Measurements from ENCODE around the gene SERPINB10.
A peak's percentile ranks its signal among the peaks of the same experiment; 100 is the strongest.

The SERPINB10 gene

DNA sequence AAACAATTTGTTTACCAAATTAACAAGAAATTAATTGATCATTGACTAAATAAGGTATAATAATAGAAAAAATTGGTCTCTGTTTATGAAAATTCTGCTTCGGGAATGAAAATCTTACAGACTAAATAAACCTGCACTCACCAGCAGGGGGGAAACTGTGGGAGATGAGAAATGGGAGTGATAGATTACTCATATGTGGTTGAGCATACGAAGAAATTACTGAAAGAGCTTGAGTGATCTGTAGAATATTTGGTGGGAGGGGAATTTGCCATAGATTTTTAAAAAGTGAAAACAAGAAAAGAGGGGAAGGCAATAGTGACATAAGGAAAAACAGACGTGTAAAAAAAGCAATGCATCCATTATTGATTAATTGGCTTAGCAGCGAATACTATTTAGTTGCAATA, 43.5 kb downstream of the SERPINB10 start:
- no peak for DNase-seq

GRCh38 chr18:63953811-63954210, 46.1 kb downstream of the SERPINB10 start:
- peak in 1 of 2 experiments; percentile 2 for DNase-seq

DNA sequence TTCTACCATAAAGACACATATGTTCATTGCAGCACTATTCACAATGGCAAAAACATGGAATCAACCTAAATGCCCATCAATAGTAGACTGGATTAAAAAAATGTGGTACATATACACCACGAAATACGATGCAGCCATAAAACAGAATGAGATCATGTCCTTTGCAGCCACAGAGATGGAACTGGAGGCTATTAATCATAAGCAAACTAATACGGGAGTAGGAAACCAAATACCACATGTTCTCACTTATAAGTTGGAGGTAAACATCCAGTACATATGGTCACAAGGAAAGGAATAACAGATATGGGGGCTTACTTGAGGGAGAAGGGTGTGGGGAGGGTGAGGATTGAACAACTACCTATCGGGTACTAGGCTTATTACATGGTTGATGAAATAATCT, 49.0 kb downstream of the SERPINB10 start:
- DNase-seq = no peak

DNA sequence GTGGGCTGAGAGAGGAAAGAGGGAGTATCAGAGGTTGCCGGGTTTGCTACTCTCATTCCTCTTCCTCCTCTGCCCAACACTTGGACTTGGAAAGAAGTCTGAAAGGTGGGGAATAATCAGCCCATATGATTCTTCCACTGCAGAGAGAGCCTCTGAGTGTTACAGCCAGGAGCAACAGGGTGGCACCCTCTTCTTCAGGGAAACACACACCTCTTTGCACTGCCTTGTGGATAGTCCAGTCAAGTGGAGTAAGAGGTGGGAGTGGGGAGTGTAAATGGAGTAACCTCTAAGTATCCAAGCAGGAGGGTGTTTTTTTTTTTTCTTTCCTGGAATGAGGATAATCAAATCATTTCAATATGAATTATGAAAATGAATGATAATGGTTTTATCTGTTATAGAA, 53.1 kb downstream of the SERPINB10 start:
- DNase-seq = no peak

DNA sequence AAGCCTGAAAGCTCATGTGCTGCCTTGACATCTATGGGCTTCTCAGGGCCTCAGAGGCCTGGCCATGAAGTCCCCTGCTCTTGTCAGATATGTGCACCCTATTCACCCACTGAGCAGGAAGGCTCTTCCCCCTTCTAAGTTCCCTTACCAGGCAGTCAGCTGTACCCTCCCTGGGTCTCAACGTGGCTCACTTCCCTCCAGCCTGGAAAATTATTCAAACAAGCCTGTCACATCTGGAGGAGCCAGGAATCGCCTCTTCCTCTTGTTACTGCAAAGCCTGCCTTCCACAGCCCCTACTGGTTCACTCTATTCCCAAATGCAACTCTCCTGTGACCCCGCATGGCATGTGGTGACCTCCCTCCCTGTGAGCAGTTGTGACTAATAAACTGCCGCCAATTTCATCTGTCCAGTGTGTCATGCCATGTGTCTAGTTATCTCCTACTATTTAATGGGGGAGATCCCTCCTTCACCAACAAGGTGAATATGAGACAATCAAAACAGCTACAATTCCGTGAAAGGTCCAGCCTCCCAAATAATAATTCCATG, 53.8 kb downstream of the SERPINB10 start:
- no peak for DNase-seq

DNA sequence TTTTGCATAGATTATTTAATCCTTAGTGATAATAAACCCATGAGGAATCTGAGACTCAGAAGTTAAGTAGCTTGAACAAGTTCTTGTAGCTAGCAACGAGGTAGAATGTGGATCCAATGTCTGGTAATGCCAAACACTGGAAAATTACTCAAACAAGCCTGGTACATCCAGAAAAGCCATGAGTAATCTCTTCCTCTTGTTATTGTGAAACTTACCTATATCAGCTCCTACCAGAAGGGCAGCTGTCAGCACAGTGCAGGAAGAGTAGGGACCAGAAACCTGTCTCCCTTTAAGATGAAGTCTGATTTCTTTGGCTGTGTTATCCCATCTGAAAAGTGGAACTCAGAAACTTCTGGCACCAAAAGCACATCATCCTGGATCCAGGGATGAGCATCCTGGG, 54.4 kb downstream of the SERPINB10 start:
- DNase-seq = no peak

DNA sequence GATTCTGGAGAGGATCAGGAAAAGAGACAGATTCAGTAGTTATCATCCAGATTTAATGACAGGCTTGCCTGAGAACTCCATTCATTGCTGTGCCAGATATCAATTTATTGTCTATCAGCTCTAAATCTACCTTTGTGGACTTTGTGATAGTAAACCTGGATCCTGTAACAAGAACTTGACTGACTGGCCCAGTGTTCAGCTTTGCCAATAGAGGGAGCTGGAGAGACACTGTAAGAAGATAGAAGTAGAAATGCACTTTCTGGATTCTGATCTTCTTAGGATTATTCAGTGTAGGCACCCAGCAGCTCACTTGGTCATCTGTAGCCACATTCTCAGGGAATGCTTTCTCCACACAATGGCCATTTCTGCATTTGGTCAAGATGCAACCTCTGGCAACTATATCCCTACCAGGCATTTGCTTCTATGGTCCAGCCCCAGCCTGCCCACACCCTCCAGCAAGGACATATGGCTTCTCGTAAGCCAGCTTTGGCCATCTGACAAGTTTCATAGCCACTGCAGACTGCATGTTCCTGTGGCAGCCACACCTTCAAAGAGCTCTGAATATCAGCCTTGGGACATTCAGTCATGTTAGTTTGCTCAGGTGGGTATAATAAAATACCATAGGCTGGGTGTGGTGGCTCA, 56.0 kb downstream of the SERPINB10 start:
- DNase-seq = peak in 1 of 2 experiments; percentile 10

DNA sequence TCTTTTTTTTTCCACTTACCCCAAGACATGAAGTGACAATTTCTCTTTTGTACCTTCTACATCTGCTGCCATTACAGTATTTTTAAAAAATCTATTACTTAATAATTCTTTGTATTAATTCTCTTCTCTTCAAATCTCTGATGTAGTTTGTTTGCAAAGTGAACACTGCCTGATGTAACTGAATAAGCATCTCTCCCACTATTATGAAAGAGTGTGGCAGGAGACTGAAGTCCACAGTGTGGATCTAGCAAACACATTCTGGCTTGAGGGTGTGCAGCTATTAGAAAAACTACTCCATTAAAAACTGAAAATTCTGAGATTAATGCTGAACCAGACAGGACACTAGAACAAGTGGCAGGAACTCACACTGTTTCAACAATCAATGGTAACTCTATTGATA, 57.1 kb downstream of the SERPINB10 start:
- no peak for DNase-seq

DNA sequence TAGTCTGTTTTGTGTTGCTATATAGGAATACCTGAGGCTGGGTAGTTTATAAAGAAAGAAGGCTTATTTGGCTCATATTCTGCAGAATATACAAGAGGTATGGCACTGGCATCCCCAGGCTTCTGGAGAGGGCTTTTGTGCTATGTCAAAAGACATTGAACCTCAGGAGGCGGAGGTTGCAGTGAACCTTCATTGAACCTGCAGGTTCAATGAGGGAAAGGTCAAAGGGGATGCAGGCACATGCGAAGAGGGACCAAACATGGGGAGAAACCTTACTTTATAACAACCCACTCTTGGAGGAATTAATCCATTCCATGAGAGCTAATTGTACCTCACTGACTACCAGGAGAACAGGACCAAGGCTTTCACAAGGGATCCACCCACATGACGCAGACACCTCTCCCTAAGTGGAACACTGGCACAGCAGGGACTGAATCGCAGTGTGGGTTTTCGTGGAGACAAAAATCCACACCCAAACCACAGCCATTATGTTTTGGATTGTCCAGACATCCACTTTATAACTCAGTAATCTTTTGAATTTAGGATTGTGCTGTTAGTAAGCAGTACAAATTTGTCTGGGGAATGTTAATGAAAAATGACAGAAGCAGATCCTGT, 58.1 kb downstream of the SERPINB10 start:
- no peak for DNase-seq

DNA sequence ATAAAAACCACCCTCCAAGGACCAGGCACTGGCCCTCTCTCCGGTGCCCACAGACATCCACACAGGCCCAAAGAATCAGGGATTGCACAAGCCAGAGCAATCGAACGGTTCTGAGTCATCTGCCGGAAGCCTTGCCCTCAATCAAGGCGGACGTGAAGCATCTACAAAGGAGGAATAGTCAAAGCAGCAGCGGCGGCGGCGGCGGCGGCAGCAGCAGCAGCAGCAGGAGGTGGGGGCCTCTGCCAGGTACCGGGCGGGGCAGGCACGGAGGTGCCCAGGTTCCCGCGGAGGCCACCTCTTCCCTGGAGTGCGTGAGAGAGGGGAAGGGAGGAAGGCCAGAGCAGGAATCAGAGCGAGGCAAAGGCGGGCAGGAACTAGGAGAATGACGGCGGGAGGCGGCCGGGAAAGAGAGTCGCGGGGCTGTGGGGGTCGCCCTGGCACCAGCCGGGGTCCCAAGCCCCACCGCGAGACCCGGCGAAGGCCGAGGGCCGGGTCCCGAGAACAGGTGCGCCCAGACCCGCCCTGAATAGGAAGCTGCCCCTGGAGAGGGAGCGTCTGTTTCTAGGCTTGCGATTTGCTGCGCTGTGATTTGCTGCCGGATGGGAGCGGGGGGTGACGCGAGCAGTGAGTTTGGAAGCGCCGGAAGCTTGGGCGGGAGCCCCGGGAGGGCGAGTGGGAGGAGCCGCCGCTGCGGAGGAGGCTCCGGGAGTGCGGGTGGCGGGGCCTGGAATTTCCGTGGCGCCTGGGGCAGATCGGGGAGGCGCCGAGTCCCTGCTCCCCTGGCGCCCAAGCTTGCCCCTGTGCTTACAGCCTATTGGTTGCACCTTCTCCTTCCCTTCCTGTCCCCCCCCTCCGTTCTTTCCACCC, 62.4 kb downstream of the SERPINB10 start, which contains the start of gene SERPINB8:
Gene SERPINB8 (plus strand): TSS at position 140 of the 867 bp plus-strand sequence. CDS start 8,228 bp downstream, outside the sequence.
- DNase-seq = peak; percentile 59 to 69

- no peak for DNase-seq
These were observed 63.0 kb downstream of the SERPINB10 start for GRCh38 chr18:63970809-63971205.

GRCh38 chr18:63971320-63972001, 63.7 kb downstream of the SERPINB10 start:
- DNase-seq = no peak

- no peak for DNase-seq
These were observed 64.2 kb downstream of the SERPINB10 start for GRCh38 chr18:63972002-63972376.

DNA sequence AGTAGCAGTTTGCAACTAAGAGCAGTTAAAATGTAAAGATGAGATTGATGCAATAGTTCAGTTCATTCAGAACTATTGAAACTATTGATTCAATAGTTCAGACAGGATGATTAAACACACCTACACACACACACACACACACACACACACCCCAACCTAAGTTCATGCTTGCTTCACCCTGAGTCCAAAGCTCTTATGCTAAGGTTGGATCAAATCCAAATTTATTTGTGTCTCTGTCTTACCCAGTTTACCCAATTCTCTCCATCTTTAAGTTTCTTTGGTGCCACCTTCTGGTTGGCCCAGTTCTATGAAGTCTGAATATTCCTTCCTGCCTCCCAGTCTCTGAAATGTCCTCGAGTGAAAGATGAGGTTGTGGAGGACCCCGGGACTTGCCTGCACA, 67.2 kb downstream of the SERPINB10 start:
- DNase-seq = no peak

DNA sequence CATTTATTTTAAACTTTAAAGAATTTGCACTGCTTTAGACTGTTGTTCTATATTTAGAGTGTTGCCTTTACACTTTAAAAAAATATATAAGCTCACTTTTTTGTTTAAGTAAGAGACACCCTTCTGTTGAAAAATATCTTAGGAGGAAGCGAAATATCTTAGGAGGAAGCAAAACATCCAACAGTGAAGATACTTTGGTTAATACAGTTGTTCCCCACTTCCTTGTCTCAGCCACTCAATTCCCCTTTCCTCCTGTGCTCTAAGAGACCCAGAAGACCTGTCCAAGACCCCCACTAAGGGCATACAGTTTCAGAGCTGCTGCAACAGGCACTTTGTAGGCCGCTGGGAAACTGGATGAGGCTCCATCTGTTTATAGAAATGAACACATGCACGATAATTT, 67.9 kb downstream of the SERPINB10 start:
- DNase-seq = no peak

DNA sequence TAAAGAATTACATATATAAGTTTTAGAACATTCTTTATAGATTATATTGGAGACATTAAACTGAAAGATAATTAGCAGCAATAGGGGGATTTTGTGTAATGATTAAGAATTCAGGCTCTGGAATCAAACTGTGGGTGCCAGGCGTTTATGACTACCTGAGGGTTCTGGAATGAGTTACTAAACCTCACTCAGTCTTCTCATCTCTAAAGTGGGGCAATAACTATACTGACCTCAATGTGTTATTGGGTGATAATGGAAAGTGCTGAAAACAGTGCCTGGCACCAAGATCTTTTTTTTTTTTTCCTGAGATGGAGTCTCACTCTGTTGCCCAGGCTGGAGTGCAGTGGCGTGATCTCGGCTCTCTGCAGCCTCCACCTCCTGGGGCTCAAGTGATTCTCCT, 69.3 kb downstream of the SERPINB10 start:
- no peak for DNase-seq

DNA sequence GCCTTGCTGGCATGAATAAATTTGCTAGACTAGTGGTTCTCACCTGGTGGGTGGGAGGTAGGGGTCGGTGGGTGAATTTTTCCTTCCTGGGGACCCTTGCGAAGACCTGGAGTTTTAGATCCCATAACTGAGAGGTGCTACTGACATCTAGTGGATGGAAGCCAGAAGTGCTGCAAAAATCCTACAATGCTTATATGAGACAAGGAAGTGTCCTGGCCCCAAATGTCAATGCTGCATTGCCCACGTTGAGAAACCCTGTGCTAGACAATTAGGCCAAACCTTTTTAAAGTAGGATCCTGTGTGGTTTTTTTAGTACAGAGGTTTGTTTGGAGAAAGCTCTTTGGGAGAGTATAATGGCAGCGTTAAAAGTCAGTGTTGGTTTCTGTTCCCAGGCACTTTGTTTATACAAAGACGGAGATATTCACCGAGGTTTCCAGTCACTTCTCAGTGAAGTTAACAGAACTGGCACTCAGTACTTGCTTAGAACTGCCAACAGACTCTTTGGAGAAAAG, 71.7 kb downstream of the SERPINB10 start:
- no peak for DNase-seq

GRCh38 chr18:63980027-63980426, 72.3 kb downstream of the SERPINB10 start:
- DNase-seq = no peak

DNA sequence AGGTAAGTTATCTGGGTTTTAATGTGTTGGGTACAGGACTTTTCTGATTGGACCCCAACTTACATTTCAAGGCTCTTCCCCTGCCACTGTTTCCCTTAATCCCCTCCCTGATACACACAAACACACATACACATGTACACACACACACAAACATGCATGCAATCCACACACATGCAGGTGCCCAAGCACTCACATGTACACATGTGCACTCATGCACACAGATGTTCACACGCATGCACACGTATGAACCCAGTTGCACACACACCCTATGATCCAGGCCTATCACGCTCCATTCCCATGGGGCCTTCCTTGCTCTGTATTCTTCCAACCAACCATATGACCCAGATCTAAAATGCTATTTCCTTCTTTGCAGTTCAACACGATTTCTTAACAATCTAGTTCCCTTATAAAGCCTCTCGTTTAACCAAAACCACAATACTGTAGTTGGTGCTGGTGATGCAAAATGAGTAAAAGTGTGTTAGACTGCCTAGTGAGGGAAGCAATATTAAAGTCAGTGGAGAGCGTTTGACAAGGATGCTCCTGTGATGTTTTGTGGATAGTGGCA, 73.2 kb downstream of the SERPINB10 start:
- DNase-seq = no peak

- no peak for DNase-seq
These were observed 74.0 kb downstream of the SERPINB10 start for GRCh38 chr18:63981719-63982118.

- DNase-seq = no peak
These were observed 74.6 kb downstream of the SERPINB10 start for GRCh38 chr18:63982361-63982760.
